GM18520 (cell line): ENCODE measurements around the gene FOXRED1.
"Not testable (repeated sequence)": the region's sequence is repeated elsewhere in the genome, so short reads cannot be mapped to it uniquely, and the experiment has no call there.

Experiments used
- ATAC-seq: cut with Tn5 transposase; IDR thresholded peaks from one replicate; pipeline ENCODE4 v1.9.1; 2021; ENCODE audit not compliant: unreplicated experiment

Gene FOXRED1

GRCh38 chr11:126268361-126268707 lies 620 bp upstream of the FOXRED1 start:
- ATAC-seq, result no peak

GRCh38 chr11:126277322-126277721 lies 8.4 kb downstream of the FOXRED1 start:
- no peak for ATAC-seq

DNA sequence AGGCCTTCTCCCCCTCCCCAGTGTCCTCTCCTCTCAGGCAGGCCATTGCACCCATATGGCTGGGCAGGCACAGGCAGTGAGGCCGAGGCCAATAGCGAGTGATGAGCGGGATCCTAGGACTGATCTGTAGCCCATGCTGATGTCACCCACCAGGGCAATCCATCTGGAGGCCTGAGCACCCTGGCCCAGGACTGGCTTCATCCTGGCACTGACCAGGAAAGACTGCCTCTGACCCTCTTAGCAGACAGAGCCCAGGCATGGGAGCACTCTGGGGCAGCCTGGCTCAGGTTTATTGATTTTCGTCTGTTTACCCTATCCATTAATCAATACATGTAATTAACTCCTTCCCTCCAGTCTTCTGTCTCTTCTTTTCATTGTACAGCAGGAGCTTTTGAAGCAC lies 8.8 kb downstream of the FOXRED1 start:
- no peak for ATAC-seq

GRCh38 chr11:126279191-126279590 lies 10.2 kb downstream of the FOXRED1 start:
- ATAC-seq, result no peak

DNA sequence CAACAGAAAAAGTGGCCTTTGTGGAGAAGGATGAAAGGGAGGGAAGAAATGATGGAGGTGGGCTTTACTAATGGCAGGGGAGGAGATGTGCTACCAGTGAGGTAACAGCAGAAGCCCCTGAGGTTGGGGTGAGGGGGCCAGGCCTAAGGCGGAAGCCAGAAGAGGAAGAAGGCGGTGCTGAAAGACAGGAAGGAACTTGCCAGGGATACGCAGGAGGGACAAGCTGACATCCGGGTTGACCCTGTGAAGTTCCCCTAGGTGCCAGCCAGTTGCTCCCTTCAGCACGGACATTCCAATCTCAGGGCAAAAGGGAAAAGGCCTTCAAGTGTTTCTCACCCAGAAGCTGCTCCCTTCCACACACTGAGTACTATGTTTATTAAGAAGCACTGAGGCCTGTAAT lies 11.6 kb downstream of the FOXRED1 start:
- no peak for ATAC-seq

DNA sequence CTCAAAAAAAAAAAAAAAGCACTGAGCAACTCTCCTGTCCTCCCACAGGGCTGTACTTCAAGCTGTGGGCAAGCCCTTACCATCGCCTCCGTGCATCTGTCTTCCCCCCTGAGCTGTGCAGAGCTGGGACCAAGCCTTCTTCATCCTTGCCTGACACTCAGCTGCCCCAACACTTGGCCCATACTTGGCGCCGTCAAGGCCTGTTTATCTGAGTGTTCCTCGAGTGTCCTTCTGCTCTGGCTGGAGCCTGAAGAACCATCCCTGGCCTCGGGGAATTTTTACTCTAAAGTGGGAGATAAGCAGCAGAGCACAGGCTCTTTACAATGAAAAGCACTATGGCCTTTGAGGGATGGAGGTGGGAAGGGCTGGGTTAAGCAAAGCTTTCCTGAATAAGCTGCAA lies 12.3 kb downstream of the FOXRED1 start:
- ATAC-seq, result no peak

DNA sequence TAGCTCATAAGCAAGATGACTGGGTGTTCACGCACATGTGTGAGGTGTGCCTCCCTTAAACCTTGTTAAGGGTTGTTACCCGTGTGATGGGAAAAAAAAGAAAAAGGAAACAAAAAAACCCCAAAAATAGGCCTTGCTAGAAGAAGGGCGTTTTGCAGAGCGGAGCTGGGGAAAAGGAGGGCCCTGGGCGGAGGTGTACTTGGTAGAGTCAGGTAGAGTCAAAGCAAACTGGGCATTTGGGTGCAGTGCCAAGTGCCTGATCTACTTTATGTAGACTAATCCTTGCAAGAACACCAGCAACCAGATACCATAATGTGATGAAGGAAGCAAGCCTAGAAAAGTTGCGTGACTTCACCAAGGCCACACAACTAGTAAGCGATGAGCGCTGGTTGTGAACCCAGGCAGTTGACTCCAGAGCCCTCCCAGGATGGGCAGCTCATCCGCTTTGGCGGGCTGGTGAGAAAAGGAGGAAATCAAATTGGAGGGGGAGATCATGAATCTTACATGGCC lies 12.8 kb downstream of the FOXRED1 start:
- ATAC-seq, result no peak

DNA sequence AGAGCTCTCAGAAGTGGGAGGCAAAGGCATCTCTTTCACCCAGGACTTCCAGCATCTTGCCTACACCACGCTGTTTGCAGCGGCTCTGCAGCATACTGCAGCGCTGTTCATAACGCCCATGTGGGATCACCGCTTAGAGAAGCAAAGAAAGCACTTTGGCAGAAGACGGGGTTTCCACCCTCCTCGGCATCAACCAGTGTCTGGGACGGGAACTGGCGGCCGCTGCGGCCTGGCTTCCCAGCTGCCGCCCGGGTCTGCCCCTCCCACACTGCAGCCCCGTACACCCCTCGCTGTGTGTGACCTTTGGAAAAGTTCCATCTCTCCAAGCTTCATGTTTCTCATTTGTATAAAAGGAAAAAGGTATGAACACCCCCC lies 13.4 kb downstream of the FOXRED1 start:
- no peak for ATAC-seq

- peak; percentile 35 for ATAC-seq
Observed at GRCh38 chr11:126282736-126283591, 14.0 kb downstream of the FOXRED1 start, which contains the start of gene TIRAP. TSS of gene TIRAP (plus strand) at chr11:126283093. CDS start at chr11:126290895, 7,802 bp downstream.

DNA sequence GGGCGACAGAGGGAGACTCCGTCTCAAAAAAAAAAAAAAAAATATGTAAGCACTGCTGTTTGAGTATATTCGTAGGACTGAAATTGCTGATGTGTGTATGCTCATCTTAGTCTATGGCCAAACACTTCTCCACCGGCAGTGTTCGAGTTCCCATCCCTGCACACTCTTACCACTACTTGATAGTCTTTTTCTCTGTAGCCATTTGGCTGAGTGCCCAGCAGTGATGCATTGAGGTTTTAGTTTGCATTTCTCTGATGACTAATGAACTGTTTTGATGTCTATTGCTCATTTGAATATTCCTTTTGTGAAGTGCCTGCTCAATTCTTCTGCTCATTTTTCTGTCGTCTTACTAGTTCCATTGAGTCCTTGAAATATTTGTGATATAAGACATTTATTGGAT lies 15.9 kb downstream of the FOXRED1 start:
- ATAC-seq, result peak; percentile 66

- no peak for ATAC-seq
Observed at GRCh38 chr11:126288237-126288636, 19.3 kb downstream of the FOXRED1 start.

DNA sequence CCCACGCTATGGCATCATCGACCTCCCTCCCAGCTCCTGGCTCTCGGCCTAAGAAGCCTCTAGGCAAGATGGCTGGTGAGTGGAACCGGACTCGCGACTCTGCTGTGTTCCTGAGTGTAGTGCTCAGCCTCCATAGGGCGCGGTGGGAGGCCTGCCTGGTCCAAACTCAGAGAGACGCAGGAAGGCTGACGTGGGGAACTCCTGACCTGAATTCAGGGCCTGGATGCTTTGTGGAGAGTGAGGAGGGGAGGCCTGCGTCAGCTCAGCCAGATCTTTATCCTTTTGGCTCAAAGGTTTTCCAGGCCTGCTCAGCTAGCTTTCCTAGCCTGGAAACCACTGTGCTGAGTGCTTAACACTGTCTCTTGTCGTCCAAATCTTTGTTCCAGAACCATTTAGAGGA lies 21.9 kb downstream of the FOXRED1 start:
- no peak for ATAC-seq

- ATAC-seq, result no peak
Observed at GRCh38 chr11:126293726-126294125, 24.8 kb downstream of the FOXRED1 start.

DNA sequence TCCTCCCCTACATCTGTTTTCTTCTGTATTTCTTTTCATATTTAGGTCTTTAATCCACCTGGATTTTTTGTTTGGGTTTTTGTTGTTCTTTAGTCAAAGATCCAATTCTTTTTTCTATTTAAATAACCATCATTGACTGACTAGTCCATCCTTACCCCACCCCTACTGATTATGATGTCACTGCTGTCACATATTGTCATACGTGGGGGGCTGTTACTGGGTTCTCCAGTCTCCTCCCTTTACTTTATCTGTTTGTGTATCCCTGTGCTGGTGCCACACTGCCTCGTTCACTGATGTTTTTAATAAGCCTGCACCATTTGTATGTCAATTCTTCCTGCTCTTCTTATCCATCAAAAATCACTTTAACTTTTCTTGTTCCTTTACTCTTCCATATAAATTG lies 28.1 kb downstream of the FOXRED1 start:
- ATAC-seq, result no peak

- peak; percentile 74 for ATAC-seq
Observed at GRCh38 chr11:126303623-126304456, 34.9 kb downstream of the FOXRED1 start, which contains the start of gene DCPS. TSS of gene DCPS (plus strand) at chr11:126304060. CDS start at chr11:126304081, 21 bp downstream.

GRCh38 chr11:126304457-126305075 lies 35.6 kb downstream of the FOXRED1 start:
- ATAC-seq, result peak; percentile 6

DNA sequence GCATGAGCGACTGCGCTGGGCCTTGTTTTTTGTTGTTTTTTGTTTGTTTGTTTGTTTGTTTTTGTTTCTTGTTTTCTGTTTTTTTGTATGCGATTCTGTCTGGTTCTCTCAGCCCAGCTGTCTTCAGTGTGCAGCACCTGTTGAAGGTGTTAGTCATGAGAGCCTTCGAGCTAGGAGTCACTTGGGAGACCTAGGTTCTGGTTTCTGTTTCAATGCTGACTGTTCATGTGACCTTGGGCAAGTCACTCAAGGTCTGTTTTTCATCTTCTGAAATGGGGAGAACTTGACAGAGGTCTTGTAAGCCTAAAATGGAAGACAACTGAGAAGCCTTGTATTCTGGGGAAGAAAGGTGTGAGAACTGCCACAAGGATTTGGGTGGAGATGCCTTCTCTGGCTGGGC lies 36.7 kb downstream of the FOXRED1 start:
- peak; percentile 69 for ATAC-seq

DNA sequence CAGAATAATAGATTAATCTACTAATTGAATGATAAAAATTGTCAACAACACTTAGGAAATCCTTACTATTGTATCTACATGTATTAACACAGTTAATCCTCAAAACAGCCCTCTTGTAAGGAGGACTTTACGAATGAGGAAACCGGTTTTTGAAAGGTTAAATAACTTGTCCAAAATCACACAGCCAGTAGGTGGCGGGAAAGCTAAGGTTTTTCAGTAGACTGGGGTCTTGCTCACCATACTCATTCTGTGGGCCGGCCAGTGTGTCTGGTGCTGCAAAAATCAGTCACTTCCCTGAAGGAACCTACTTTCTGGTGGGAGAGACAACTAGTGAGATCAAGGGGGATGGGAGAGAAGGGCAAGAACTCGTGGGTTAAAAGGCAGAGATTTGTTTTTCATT lies 38.8 kb downstream of the FOXRED1 start:
- ATAC-seq, result no peak

- no peak for ATAC-seq
Observed at GRCh38 chr11:126308271-126308671, 39.3 kb downstream of the FOXRED1 start.

DNA sequence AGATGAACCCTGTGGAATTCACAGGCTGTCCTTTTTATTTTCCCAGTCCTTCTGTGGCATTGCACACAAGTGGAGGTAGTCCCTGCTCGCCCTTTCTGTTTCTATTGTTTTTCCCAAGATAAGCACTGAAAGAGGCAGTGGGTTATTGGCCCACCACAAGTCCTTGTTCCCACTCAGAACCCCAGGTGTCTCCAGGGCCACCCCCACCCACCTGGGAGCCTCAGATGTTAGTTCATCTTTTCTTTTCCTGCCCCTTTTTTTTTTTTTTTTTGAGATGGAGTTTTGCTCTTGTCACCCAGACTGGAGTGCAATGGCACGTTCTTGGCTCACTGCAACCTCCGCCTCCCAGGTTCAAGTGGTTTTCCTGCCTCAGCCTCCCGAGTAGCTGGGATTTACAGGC lies 39.8 kb downstream of the FOXRED1 start:
- not testable (repeated sequence) for ATAC-seq
